Panc1 (cell line): Measurements from ENCODE around the gene CFAP300. TPM values are rescaled to one million over a fixed set of nuclear protein-coding genes. Genes with fewer than 3 reads are reported as not detected.

ENCODE experiments used
- ATAC-seq: fragments of 200-7000 bp; cut with Tn5 transposase; 2 replicates; pipeline ENCODE4 v1.9.1; 2020; ENCODE audit warnings: mild to moderate bottlenecking, moderate library complexity
- BruUV-seq: library from RNA; stranded (reverse); fragments of 400-500 nt; replicated peaks from 2 replicates; lab custom pipeline; 2021; lab: Mats Ljungman, UMichigan
- CTCF ChIA-PET: fragments of 300-600 bp; sonication (Branson Sonifier 250); formaldehyde crosslinking; loops from one replicate; lab custom pipeline; 2022; ENCODE audit warnings: antibody characterized with exemption; lab: Charles Lee
- POLR2A ChIA-PET: fragments of 300-600 bp; sonication (Branson Sonifier 250); formaldehyde crosslinking; loops from one replicate; lab custom pipeline; 2022; ENCODE audit warnings: antibody characterized with exemption; lab: Charles Lee
- DNase-seq: peaks from one replicate; pipeline ENCODE4 v3.0.0-alpha.2; 2010; ENCODE audit warnings: low read depth, low spot score
- H3K27ac ChIP-seq: 2 replicates; pipeline ENCODE4 v1.5.1; 2011; ENCODE audit warnings: mild to moderate bottlenecking, low read length, inconsistent platforms
- H3K27me3 ChIP-seq: fragments of 200-500 bp; sonication (Bioruptor generic); 2 replicates; pipeline ENCODE4 v1.6.0; 2014; ENCODE audit warnings: low read length, inconsistent platforms; ENCODE audit not compliant: control insufficient read depth, insufficient read depth
- H3K36me3 ChIP-seq: fragments of 200-500 bp; sonication (Bioruptor generic); 2 replicates; pipeline ENCODE4 v1.5.1; 2014; ENCODE audit warnings: inconsistent platforms, mild to moderate bottlenecking, low read length, moderate library complexity; ENCODE audit not compliant: control insufficient read depth, insufficient read depth
- H3K4me1 ChIP-seq: 2 replicates; pipeline ENCODE4 v1.5.1; 2011; ENCODE audit warnings: inconsistent platforms, mild to moderate bottlenecking, low read length, moderate library complexity; ENCODE audit not compliant: control insufficient read depth, insufficient read depth
- H3K4me3 ChIP-seq, 2 experiments: 2 replicates each; pipeline ENCODE4 v1.5.1; 2011 to 2012; ENCODE audit warnings: low read depth in 2 of 2, low read length in 2 of 2, mild to moderate bottlenecking in 2 of 2, inconsistent platforms in 1 of 2, moderate library complexity in 1 of 2
- H3K9me3 ChIP-seq: fragments of 200-500 bp; sonication (Bioruptor generic); 2 replicates; pipeline ENCODE4 v1.5.1; 2014; ENCODE audit warnings: low read depth, mild to moderate bottlenecking, inconsistent platforms, low read length, moderate library complexity; ENCODE audit not compliant: control insufficient read depth, insufficient read depth
- CTCF ChIP-seq: fragments of 450-650 bp; IDR thresholded peaks from 2 replicates; pipeline ENCODE4 v1.5.1; 2017; ENCODE audit warnings: mild to moderate bottlenecking
- POLR2AphosphoS5 ChIP-seq: IDR thresholded peaks from 2 replicates; pipeline ENCODE4 v1.6.1; 2012; ENCODE audit warnings: mild to moderate bottlenecking, low read depth, low read length, moderate library complexity
- REST ChIP-seq, 2 experiments: IDR thresholded peaks; 2 replicates each; pipeline ENCODE4 v1.6.1; 2011 to 2012; ENCODE audit warnings: low read depth in 2 of 2, control low read depth in 1 of 2, low read length in 1 of 2, mild to moderate bottlenecking in 1 of 2, moderate library complexity in 1 of 2; ENCODE audit not compliant: insufficient read depth in 1 of 2
- SIN3A ChIP-seq: IDR thresholded peaks from 2 replicates; pipeline ENCODE4 v1.6.1; 2012; ENCODE audit warnings: low read depth, mild to moderate bottlenecking, low read length, moderate library complexity, borderline replicate concordance; ENCODE audit not compliant: insufficient read depth
- TCF7L2 ChIP-seq: IDR thresholded peaks from 2 replicates; pipeline ENCODE4 v1.6.1; 2011; ENCODE audit warnings: mild to moderate bottlenecking, low read depth, low read length, inconsistent platforms
- in situ Hi-C: cut with HindIII; loops from 2 replicates; pipeline ENCODE4 v1.10.0; 2016; ENCODE audit warnings: low sequenced_read_pairs, low pct_unique_long_range_greater_than_20kb
- intact Hi-C: fragments of 100-400 bp; cut with micrococcal nuclease; formaldehyde crosslinking; loops from one replicate; pipeline ENCODE4 v1.10.0; 2022; ENCODE audit not compliant: unreplicated experiment
- total RNA-seq: library from RNA; stranded (reverse); gene quantifications from one replicate; pipeline ENCODE4 v1.2.1, GENCODE V29; 2021; ENCODE audit not compliant: unreplicated experiment

Gene CFAP300
- total RNA-seq, 1 experiment from 2014 or later: 6.4 TPM

GRCh38 chr11:102010776-102011494, 36.3 kb upstream of the CFAP300 start:
- DNase-seq (peak; percentile 87), ATAC-seq (peak; percentile 98)
- intact Hi-C loops (no loop called here), in situ Hi-C loops (no loop called here)
- no TSS peak for BruUV-seq
- no peaks in the 10 kb centered on the region for H3K9me3 ChIP-seq
- 0 out of 4 replicates have a peak overlapping the region, but pooled peaks of 1 of the 2 experiments have one; percentile 0 for H3K4me3 ChIP-seq
- ChIA-PET CTCF (interaction anchor here (0.6 to 0.8 kb wide), 2 partner anchors 150 to 151 kb away, joined by 7 to 8 read pairs; no protein-coding TSS in a partner anchor), POLR2A (no interaction called here)
- H3K4me1 ChIP-seq: peaks cover 36% of the 10 kb centered on the region
- H3K27ac ChIP-seq: peak overlapping the region; percentile 36
- TF ChIP-seq REST (IDR thresholded peaks at IDR 0.05; ENCODE audit: insufficient read depth in 1 of 2, low read depth in 2 of 2, low read length in 1 of 2): no peak
- peak; percentile 95 for TF ChIP-seq SIN3A
- no peak for TF ChIP-seq TCF7L2
- no peaks in the 10 kb centered on the region for H3K36me3 ChIP-seq
- no peaks in the 10 kb centered on the region for H3K27me3 ChIP-seq

DNA sequence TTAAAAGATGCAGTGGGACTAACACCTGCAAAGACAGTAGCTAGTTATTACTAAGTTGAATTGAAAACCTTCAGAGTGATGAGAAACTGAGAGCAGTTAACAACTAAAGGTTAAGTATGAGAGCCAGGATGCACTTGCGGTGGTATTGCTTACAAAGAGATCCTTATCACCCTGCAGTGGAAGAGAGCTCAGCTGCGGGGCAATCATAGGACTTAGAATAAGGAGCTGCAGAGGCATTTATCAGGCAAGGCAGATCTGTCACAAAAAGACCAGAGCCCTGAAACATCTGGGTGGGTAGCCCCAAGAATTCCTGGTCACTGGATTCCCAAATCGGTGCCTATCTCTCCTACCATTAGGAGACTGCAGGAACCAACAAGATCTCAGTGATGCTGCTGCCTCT, 34.3 kb upstream of the CFAP300 start:
- no peak for ATAC-seq
- in situ Hi-C loops: no loop called here

More for the DNA sequence above, 34.3 kb upstream of the CFAP300 start:
- H3K9me3 ChIP-seq: no peaks in the 10 kb centered on the region
- no TSS peak for BruUV-seq
- no peaks in the 10 kb centered on the region for H3K27me3 ChIP-seq
- H3K4me1 ChIP-seq: peaks cover 30% of the 10 kb centered on the region
- H3K27ac ChIP-seq: no peak overlapping the region; the same call in 1 of the 2 replicates
- H3K36me3 ChIP-seq: no peaks in the 10 kb centered on the region
- intact Hi-C loops: no loop called here
- no peak for TF ChIP-seq SIN3A
- no peak for TF ChIP-seq CTCF
- TF ChIP-seq POLR2AphosphoS5: no peak
- no peak for TF ChIP-seq REST (IDR thresholded peaks at IDR 0.05; ENCODE audit: insufficient read depth in 1 of 2, low read depth in 2 of 2, low read length in 1 of 2)
- no peak for TF ChIP-seq TCF7L2
- ChIA-PET CTCF (no interaction called here), POLR2A (no interaction called here)
- DNase-seq: no peak
- no peak overlapping the region for H3K4me3 ChIP-seq
